Upper lobe of right lung (tissue), 1 donor: ENCODE data around the gene CCNL1. TPM values are rescaled to one million over a fixed set of nuclear protein-coding genes. Genes with fewer than 3 reads are reported as not detected.

Source experiments
- ATAC-seq: fragments of 200-7000 bp; cut with Tn5 transposase; one replicate; pipeline ENCODE4 v1.9.1; 2020; ENCODE audit warnings: mild to moderate bottlenecking, moderate library complexity
- DNase-seq: peaks from one replicate; pipeline ENCODE4 v3.0.0-alpha.2; 2020
- H3K27ac ChIP-seq: fragments of 200-600 bp; one replicate; pipeline ENCODE4 v1.8.0; 2022
- H3K27me3 ChIP-seq: fragments of 200-600 bp; one replicate; pipeline ENCODE4 v1.8.0; 2022; ENCODE audit warnings: mild to moderate bottlenecking
- H3K36me3 ChIP-seq: fragments of 200-600 bp; one replicate; pipeline ENCODE4 v1.8.0; 2022
- H3K4me1 ChIP-seq: fragments of 200-600 bp; one replicate; pipeline ENCODE4 v1.8.0; 2022
- H3K4me3 ChIP-seq: fragments of 200-600 bp; one replicate; pipeline ENCODE4 v1.8.0; 2022; ENCODE audit warnings: mild to moderate bottlenecking
- H3K9me3 ChIP-seq: fragments of 200-600 bp; one replicate; pipeline ENCODE4 v1.8.0; 2022
- intact Hi-C: fragments of 100-400 bp; cut with DNase I; formaldehyde crosslinking; loops from one replicate; pipeline ENCODE4 v1.11.0; 2022
- total RNA-seq: library from RNA; stranded (reverse); fragmentation: NEBNext Ultra II Directional; extraction: Animal tissue kit (Norgen Biotek cat#: 25700); gene quantifications from one replicate; pipeline ENCODE4 v1.2.1, GENCODE V29; 2021
- TF ChIP-seq, protein P1 (sequence below): fragments of 200-600 bp; IDR thresholded peaks from one replicate; pipeline ENCODE4 v1.8.0; 2022; ENCODE audit warnings: antibody characterized with exemption
- donor health status: DM: no; HTN: yes; CAD: no; lungs with severe emphysema.

The CCNL1 gene
- total RNA-seq, 1 donor from 2014 or later, result 140 TPM

DNA sequence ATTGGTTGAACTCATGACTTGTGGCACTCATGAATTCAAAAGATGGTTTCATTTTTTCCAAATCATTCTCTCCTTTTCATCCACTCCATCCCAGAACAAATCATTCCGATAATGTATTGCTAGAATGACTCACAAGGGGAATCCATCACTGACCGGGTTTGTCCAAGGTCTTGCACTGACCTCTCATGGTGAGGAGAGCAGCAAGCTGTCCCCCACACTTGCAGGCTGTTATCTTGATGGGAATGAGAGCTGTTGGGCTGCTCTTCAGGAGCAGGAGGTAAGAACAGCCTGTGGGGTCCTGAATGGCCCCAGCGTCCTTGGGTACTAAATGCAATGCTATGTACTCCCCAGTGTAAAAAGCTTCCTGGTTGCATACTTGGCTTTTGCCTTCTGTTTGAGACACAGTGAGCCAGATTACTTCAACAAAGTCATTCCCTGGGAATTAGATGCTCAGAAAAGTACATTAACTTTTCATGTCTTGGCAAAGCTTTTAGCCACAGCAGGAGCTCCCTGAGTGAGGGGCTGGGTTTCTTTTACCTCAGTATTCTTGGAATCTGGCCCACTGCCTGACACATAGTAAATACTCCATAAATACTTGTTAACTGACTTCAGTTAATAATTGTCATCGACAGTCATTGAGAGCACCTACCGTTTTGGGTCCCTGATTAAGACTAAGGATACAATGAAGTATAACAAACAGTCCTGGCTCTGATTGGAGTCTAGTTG lies 24.1 kb downstream of the CCNL1 start:
- no peaks in the 10 kb centered on the region for H3K27me3 ChIP-seq
- intact Hi-C loops, result loop anchor here (10.0 kb wide), 2 partner anchors 51 to 461 kb away; partner anchors contain the start of gene TIPARP
- TF ChIP-seq, protein P1, sequence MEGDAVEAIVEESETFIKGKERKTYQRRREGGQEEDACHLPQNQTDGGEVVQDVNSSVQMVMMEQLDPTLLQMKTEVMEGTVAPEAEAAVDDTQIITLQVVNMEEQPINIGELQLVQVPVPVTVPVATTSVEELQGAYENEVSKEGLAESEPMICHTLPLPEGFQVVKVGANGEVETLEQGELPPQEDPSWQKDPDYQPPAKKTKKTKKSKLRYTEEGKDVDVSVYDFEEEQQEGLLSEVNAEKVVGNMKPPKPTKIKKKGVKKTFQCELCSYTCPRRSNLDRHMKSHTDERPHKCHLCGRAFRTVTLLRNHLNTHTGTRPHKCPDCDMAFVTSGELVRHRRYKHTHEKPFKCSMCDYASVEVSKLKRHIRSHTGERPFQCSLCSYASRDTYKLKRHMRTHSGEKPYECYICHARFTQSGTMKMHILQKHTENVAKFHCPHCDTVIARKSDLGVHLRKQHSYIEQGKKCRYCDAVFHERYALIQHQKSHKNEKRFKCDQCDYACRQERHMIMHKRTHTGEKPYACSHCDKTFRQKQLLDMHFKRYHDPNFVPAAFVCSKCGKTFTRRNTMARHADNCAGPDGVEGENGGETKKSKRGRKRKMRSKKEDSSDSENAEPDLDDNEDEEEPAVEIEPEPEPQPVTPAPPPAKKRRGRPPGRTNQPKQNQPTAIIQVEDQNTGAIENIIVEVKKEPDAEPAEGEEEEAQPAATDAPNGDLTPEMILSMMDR, result no peak
- peak overlapping the region; percentile 4 for H3K27ac ChIP-seq
- no peaks in the 10 kb centered on the region for H3K9me3 ChIP-seq
- peaks cover 18% of the 10 kb centered on the region for H3K36me3 ChIP-seq
- no peak overlapping the region for H3K4me3 ChIP-seq
- peaks cover 39% of the 10 kb centered on the region for H3K4me1 ChIP-seq
- peak; percentile 3 for ATAC-seq
- DNase-seq, result no peak

DNA sequence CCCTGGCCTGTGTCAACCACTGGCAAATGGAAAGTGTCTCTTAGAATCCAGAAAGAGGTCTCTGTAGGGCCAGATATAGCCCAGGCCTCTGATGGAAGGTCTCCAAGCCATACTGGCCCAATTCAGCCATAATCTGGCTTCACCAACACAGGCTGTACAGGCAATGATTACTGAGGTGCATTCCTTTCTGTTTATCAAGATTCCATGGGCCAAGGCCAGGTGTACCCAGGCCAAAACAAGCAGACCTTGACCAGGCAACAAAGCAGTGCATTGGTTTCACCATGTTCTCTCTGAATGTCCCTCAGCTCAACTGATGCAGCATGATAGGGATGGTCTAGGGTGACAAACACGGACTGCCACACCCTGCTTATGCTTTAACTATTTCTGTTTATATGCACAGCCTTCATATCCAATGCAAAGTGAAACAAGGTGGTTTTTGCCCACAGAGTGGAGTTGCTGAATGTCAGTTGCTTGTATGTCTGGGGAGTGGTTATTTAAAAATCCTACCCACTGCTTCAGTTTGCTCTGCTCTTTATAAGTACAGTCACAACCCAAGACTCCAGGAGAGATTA lies 25.2 kb downstream of the CCNL1 start:
- Histone ChIP-seq H3K27me3 (no peaks in the 10 kb centered on the region), H3K4me1 (peaks cover 51% of the 10 kb centered on the region), H3K9me3 (no peaks in the 10 kb centered on the region), H3K27ac (peak overlapping the region; percentile 4), H3K36me3 (peaks cover 18% of the 10 kb centered on the region), H3K4me3 (no peak overlapping the region)
- peak; percentile 5 for ATAC-seq
- intact Hi-C loops, result loop anchor here (10.0 kb wide), 2 partner anchors 50 to 460 kb away; partner anchors contain the start of gene TIPARP
- TF ChIP-seq, protein P1, result no peak
- DNase-seq, result no peak

DNA sequence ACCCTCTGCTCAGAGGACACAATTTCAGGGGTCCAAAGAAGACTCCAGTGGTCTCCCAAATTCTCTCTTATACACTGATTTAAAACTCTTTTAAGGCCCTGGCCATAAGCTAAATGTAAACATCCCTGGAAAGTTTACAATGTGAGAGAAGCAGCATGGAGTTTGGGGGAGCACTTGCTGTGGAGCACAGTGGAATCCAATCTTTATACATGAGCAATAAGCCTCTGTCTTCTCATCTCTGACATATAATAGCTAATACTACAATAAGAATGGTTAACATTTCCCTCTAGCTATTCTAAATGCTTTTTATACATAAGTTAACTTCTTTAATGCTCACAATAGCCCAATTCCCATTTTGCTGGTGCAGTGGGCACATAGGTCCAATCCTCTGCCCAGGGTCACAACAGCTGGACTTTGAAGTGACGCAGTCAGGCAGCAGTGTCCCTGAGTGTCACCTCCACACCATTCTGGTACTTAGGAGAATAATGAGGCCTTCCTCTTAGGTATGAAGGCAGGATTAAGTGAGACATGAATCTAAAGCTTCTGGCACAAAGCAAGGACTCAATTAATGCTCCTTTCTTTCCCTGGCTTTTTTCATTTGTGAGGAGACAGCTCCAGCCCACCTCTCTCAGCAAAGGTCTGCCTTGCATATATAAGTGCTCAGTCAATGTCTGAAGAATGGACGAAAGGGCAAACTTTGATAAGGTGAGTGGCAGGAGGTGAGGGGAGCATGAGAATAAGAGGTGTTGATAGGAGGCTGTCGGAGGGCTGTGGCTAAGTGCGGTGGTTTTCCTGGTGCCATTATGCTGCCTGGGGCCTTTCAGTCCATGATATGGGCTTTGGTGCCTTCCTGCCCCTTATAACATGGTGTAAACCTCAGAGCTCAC lies 26.3 kb downstream of the CCNL1 start:
- no peak for ATAC-seq
- Histone ChIP-seq H3K36me3 (peaks cover 8% of the 10 kb centered on the region), H3K9me3 (no peaks in the 10 kb centered on the region), H3K4me1 (peaks cover 61% of the 10 kb centered on the region), H3K27ac (peak overlapping the region; percentile 7), H3K4me3 (no peak overlapping the region), H3K27me3 (no peaks in the 10 kb centered on the region)
- TF ChIP-seq, protein P1, result no peak
- no peak for DNase-seq
- intact Hi-C loops, result loop anchor here (10.0 kb wide), 2 partner anchors 49 to 459 kb away; partner anchors contain the start of gene TIPARP

DNA sequence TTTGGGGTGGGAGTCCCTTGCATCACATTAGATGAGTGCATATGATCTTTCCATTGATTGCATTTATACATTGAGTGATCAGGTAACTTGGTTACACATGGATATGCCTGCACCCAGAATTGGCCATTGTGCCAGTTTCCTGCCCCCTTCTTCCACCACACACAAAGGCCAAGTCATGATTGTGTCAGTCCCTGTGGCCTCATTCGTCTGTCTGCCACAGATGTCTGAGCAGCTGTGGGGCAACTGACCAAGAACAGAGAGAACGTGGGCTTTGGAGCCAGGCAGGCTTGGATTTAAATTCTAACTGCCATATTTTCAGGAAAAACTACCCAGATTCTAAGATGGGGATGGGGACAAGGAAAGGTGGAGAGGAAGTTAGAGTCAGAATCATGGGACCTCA lies 27.0 kb downstream of the CCNL1 start:
- Histone ChIP-seq H3K27ac (no peak overlapping the region), H3K4me1 (peaks cover 68% of the 10 kb centered on the region), H3K9me3 (no peaks in the 10 kb centered on the region), H3K36me3 (peaks cover under 1% of the 10 kb centered on the region), H3K4me3 (no peak overlapping the region), H3K27me3 (no peaks in the 10 kb centered on the region)
- DNase-seq (peak; percentile 63), ATAC-seq (no peak)
- intact Hi-C loops, result loop anchor here (10.0 kb wide), 2 partner anchors 48 to 458 kb away; partner anchors contain the start of gene TIPARP
- TF ChIP-seq, protein P1, result no peak

DNA sequence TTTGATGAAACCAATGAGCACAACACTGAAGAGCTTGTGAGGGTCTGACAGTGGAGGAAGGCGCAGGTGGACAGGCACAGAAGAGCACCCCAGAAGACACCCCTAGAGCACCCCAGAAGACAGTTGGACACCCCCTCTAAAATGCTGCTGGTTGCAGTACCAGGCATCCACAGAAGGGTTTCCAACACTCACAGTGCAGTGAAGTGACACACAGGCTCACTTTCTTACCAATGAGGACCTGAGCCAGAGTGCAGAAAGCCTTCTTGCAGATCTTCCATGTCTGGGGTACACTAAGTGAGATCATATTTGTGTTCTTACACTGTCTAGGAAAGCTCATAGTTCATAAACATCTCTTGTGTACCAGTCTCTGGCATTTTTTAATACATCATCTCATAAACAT lies 27.6 kb downstream of the CCNL1 start:
- no peak overlapping the region for H3K4me3 ChIP-seq
- intact Hi-C loops, result loop anchor here (10.0 kb wide), 2 partner anchors 48 to 458 kb away; partner anchors contain the start of gene TIPARP
- ATAC-seq, result no peak
- no peaks in the 10 kb centered on the region for H3K36me3 ChIP-seq
- H3K27me3 ChIP-seq, result no peaks in the 10 kb centered on the region
- H3K27ac ChIP-seq, result no peak overlapping the region
- no peak for DNase-seq
- no peaks in the 10 kb centered on the region for H3K9me3 ChIP-seq
- peaks cover 66% of the 10 kb centered on the region for H3K4me1 ChIP-seq
- TF ChIP-seq, protein P1, result no peak
